Heart left ventricle (tissue), 13 donors: ENCODE data around the gene CDK5.

ENCODE experiments used
- CTCF ChIP-seq, 12 donors: fragments of 200-600 bp; sonication (generic) in 4 of 12; IDR thresholded peaks; one replicate each; pipeline versions ENCODE4 v1.5.0 to v1.8.0; 2018 to 2022; ENCODE audit warnings: antibody characterized with exemption in 12 of 12, mild to moderate bottlenecking in 5 of 12
- POLR2A ChIP-seq, 2 donors: fragments of 450-650 bp; IDR thresholded peaks; one replicate each; pipeline ENCODE4 v1.6.1; 2017; ENCODE audit warnings: antibody characterized with exemption in 2 of 2, mild to moderate bottlenecking in 2 of 2, moderate library complexity in 2 of 2
- donor health status: ischemic (EF 13 %, LVEDD 7.1; RV severe dilation, severe dysfunction).
- donor health status: DM: no; HTN: yes; CAD: no.
- donor health status: DM: no; HTN: no; CAD: no.
- donor health status: ischemic (EF 25% LVEDD 6.9; RV normal size, moderate dysfunction).
- donor health status: ischemic (EF 25% LVEDD 5.7; RV mildly dilated, moderate dysfunction).
- donor health status: ischemic (EF 35%, LVEDD 5.7; RV mildly dilated, moderate dysfunction).
- donor health status: nonischemic (EF 11% LVEDD 7.7; RV severe dilation, severe dysfunction).
- donor health status: DM: yes; HTN: yes; CAD: no.
- donor health status: PGD.
- donor health status: ischemic (EF 29% LVEDD 5.4; RV normal size, mild dysfunction).
- donor health status: nonischemic (EF 23%, LVEDD 6.1; RV moderate dilation, normal function).

GRCh38 chr7:151019130-151019447, 38.6 kb downstream of the CDK5 start:
- TF ChIP-seq CTCF (IDR thresholded peaks at IDR 0.05) (no peak), POLR2A (IDR thresholded peaks at IDR 0.05) (no peak)
